PC-9 (cell line): ENCODE measurements around the gene RELA.

Experiments used
- CTCF ChIP-seq: fragments of 200-600 bp; sonication (generic); conservative IDR thresholded peaks from 2 replicates; pipeline ENCODE4 v1.6.1; 2017; ENCODE audit warnings: mixed run types, antibody characterized with exemption, mild to moderate bottlenecking, moderate library complexity
- EZH2 ChIP-seq: fragments of 200-600 bp; sonication (generic); IDR thresholded peaks from 2 replicates; pipeline ENCODE4 v1.8.0; 2017; ENCODE audit warnings: antibody characterized with exemption, low read depth

GRCh38 chr11:65640483-65641296 lies 22.0 kb downstream of the RELA start:
- TF ChIP-seq CTCF = no peak
- TF ChIP-seq EZH2 = no peak
